Panc1 (cell line): ENCODE results near the gene FRMD1.

Source experiments
- CTCF ChIP-seq: fragments of 450-650 bp; IDR thresholded peaks from 2 replicates; pipeline ENCODE4 v1.5.1; 2017; ENCODE audit warnings: mild to moderate bottlenecking
- POLR2AphosphoS5 ChIP-seq: IDR thresholded peaks from 2 replicates; pipeline ENCODE4 v1.6.1; 2012; ENCODE audit warnings: mild to moderate bottlenecking, low read depth, low read length, moderate library complexity
- REST ChIP-seq, 2 experiments: IDR thresholded peaks; 2 replicates each; pipeline ENCODE4 v1.6.1; 2011 to 2012; ENCODE audit warnings: low read depth in 2 of 2, control low read depth in 1 of 2, low read length in 1 of 2, mild to moderate bottlenecking in 1 of 2, moderate library complexity in 1 of 2; ENCODE audit not compliant: insufficient read depth in 1 of 2
- TCF7L2 ChIP-seq: IDR thresholded peaks from 2 replicates; pipeline ENCODE4 v1.6.1; 2011; ENCODE audit warnings: mild to moderate bottlenecking, low read depth, low read length, inconsistent platforms

GRCh38 chr6:168037242-168037641, 41.8 kb downstream of the FRMD1 start:
- TF ChIP-seq CTCF (no peak), TCF7L2 (no peak), REST (IDR thresholded peaks at IDR 0.05; ENCODE audit: insufficient read depth in 1 of 2, low read depth in 2 of 2, low read length in 1 of 2) (no peak), POLR2AphosphoS5 (no peak)
